ENCODE measurements around the gene UVSSA.
"Not testable (repeated sequence)": the region's sequence is repeated elsewhere in the genome, so short reads cannot be mapped to it uniquely, and the experiment has no call there.

Gene UVSSA

GRCh38 chr4:1366371-1367229 lies 19.6 kb downstream of the UVSSA start:
- no peak for DNase-seq

GRCh38 chr4:1367230-1367935 lies 20.4 kb downstream of the UVSSA start:
- DNase-seq, result no peak

GRCh38 chr4:1367936-1368289 lies 20.9 kb downstream of the UVSSA start:
- DNase-seq, result no peak

GRCh38 chr4:1368421-1369090 lies 21.5 kb downstream of the UVSSA start:
- no peak for DNase-seq

- no peak for DNase-seq
Observed at GRCh38 chr4:1369091-1369450, 22.1 kb downstream of the UVSSA start.

GRCh38 chr4:1369479-1370079 lies 22.6 kb downstream of the UVSSA start:
- no peak for DNase-seq

- DNase-seq, result no peak
Observed at GRCh38 chr4:1370321-1371124, 23.5 kb downstream of the UVSSA start.

GRCh38 chr4:1371176-1372165 lies 24.5 kb downstream of the UVSSA start:
- no peak for DNase-seq

- not testable (repeated sequence) for DNase-seq
Observed at GRCh38 chr4:1372576-1372975, 25.6 kb downstream of the UVSSA start.

GRCh38 chr4:1373892-1374705 lies 27.1 kb downstream of the UVSSA start:
- no peak for DNase-seq

- DNase-seq, result no peak
Observed at GRCh38 chr4:1374706-1375045, 27.7 kb downstream of the UVSSA start.

GRCh38 chr4:1375051-1375721 lies 28.2 kb downstream of the UVSSA start:
- DNase-seq, result no peak

GRCh38 chr4:1375761-1376322 lies 28.8 kb downstream of the UVSSA start:
- no peak for DNase-seq

GRCh38 chr4:1376391-1376840 lies 29.4 kb downstream of the UVSSA start:
- DNase-seq, result no peak

- DNase-seq, result no peak
Observed at GRCh38 chr4:1376841-1377605, 30.0 kb downstream of the UVSSA start.

GRCh38 chr4:1377606-1378261 lies 30.7 kb downstream of the UVSSA start:
- DNase-seq, result no peak

GRCh38 chr4:1378559-1379231 lies 31.7 kb downstream of the UVSSA start:
- no peak for DNase-seq

Data from activated CD4-positive, alpha-beta T cell treated with anti-CD3 and anti-CD28 coated beads for 48 hours (primary cell).